ENCODE measurements around the gene PTPN22. TPM values are rescaled to one million over a fixed set of nuclear protein-coding genes. Genes with fewer than 3 reads are reported as not detected.

Gene PTPN22
- total RNA-seq, 1 donor from 2014 or later, result 2.3 TPM

DNA sequence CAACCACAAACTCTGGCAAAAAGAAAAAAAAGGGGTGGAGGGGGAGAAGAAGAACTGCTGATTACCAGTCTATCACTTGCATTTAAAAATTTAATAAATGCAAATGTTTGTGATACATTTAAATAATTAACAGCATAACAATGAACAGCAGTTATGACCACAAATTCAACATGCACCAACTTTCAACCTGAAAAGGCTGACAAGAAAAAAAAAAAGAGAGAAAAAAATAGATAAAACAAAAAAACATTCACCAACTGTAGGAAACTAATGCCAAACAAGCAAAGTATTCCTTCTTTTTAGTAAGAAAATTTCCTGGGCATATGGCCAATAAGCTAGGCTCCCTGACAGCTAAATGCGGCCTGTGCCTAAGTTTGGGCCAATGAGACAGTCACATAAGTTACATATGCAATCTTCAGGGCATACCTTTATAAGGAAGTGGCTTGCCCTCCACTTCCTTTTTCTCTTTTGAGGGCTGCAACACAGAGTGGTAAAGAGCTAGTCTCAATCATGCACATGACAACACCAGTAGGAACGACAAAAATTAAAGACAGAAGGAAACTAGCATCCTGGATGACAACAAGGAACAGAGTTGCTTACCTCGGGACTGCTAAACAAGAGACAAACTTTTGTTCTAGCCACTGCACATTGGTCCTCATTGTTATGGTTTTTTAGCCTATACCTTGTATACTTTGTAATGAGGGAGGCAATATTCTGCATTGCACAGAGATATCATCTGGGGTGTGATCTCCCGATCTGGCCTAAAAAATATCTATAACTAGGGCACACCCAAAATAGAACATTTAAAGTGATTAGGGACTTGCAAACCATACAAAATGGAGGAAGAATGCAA lies 88.0 kb downstream of the PTPN22 start:
- H3K9me3 ChIP-seq, result no peaks in the 10 kb centered on the region
- H3K36me3 ChIP-seq, result no peaks in the 10 kb centered on the region
- DNase-seq (ENCODE audit: low spot score in 2 of 2), result no peak
- intact Hi-C loops (cut with DNase I), result no loop called here
- no peaks in the 10 kb centered on the region for H3K27me3 ChIP-seq
- H3K4me1 ChIP-seq, result peaks cover 3 to 27% of the 10 kb centered on the region in 2 donors
- TF ChIP-seq CTCF (IDR thresholded peaks at IDR 0.05), result no peak
- H3K4me3 ChIP-seq, result no peak overlapping the region
- H3K27ac ChIP-seq, result no peak overlapping the region

DNA sequence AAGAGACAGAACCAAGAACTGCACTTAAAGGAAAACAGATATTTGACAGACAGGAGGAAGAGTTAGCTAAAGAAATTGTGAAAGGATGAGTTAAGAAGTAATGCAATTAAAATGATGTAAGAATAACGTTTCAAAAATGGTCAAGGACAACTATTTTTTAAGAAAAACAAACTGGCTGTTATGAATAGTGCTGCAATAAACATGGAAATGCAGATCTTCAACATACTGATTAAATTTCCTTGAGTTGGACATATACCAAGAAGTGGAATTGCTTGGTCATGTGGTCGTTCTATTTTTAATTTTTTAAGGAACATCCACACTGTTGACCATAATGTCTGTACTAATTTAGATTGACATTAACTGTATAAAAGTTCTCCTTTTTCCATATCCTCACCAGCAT lies 89.1 kb downstream of the PTPN22 start:
- intact Hi-C loops (cut with DNase I), result no loop called here
- Histone ChIP-seq H3K9me3 (no peaks in the 10 kb centered on the region), H3K4me1 (peaks cover 3 to 27% of the 10 kb centered on the region in 2 donors), H3K27ac (no peak overlapping the region), H3K36me3 (no peaks in the 10 kb centered on the region), H3K27me3 (no peaks in the 10 kb centered on the region), H3K4me3 (no peak overlapping the region)
- no peak for DNase-seq (ENCODE audit: low spot score in 2 of 2)
- TF ChIP-seq CTCF (IDR thresholded peaks at IDR 0.05), result no peak

GRCh38 chr1:113780374-113781146 lies 91.0 kb downstream of the PTPN22 start:
- Histone ChIP-seq H3K27ac (no peak overlapping the region), H3K4me3 (no peak overlapping the region), H3K27me3 (no peaks in the 10 kb centered on the region), H3K9me3 (no peaks in the 10 kb centered on the region), H3K36me3 (peaks cover 4 to 13% of the 10 kb centered on the region in 2 donors), H3K4me1 (peaks cover 3 to 27% of the 10 kb centered on the region in 2 donors)
- no peak for DNase-seq (ENCODE audit: low spot score in 2 of 2)
- intact Hi-C loops (cut with DNase I), result no loop called here
- TF ChIP-seq CTCF (IDR thresholded peaks at IDR 0.05), result no peak

DNA sequence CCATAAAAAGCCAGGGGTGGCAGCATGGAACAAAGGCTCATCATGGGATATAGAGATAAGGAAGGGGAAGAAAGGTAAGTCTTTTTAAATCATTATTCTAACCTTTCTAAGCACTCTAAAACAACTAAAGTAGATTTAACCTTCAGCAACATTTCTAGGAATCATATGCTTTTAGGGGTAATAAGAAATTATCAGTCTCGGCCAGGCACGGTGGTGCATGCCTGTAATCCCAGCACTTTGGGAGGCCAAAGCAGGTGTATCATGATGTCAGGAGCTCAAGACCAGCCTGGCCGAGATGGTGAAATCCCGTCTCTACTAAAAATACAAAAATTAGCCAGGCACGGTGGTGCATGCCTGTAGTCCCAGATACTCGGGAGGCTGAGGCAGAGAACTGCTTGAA lies 92.0 kb downstream of the PTPN22 start:
- no peak overlapping the region for H3K4me3 ChIP-seq
- peaks cover 10 to 13% of the 10 kb centered on the region in 2 donors for H3K36me3 ChIP-seq
- DNase-seq (ENCODE audit: low spot score in 2 of 2), result no peak
- TF ChIP-seq CTCF (IDR thresholded peaks at IDR 0.05), result no peak
- H3K27ac ChIP-seq, result no peak overlapping the region
- intact Hi-C loops (cut with DNase I), result no loop called here
- no peaks in the 10 kb centered on the region for H3K9me3 ChIP-seq
- H3K4me1 ChIP-seq, result peaks cover 3 to 27% of the 10 kb centered on the region in 2 donors
- no peaks in the 10 kb centered on the region for H3K27me3 ChIP-seq

- Histone ChIP-seq H3K4me3 (no peak overlapping the region), H3K27me3 (no peaks in the 10 kb centered on the region), H3K9me3 (no peaks in the 10 kb centered on the region), H3K27ac (no peak overlapping the region), H3K4me1 (peaks cover 0 to 12% of the 10 kb centered on the region in 2 donors), H3K36me3 (peaks cover 10 to 19% of the 10 kb centered on the region in 2 donors)
- no peak for DNase-seq (ENCODE audit: low spot score in 2 of 2)
- TF ChIP-seq CTCF (IDR thresholded peaks at IDR 0.05), result no peak
- intact Hi-C loops (cut with DNase I), result no loop called here
These were observed 94.0 kb downstream of the PTPN22 start for GRCh38 chr1:113777561-113777960.
